HepG2 (cell line): ENCODE data around the gene PRR30. TPM values are rescaled to one million over a fixed set of nuclear protein-coding genes. Genes with fewer than 3 reads are reported as not detected.

Experiments used
- BCL6 ChIP-seq: IDR thresholded peaks from 2 replicates; pipeline ENCODE4 v1.6.1; 2016; ENCODE audit warnings: missing genetic modification reagents, missing compliant biosample characterization
- BRD4 ChIP-seq: sonication (generic); formaldehyde crosslinking; IDR thresholded peaks from 2 replicates; pipeline ENCODE4 v1.4.0; 2020; ENCODE audit warnings: missing genetic modification reagents
- HOMEZ ChIP-seq: IDR thresholded peaks from 2 replicates; pipeline ENCODE4 v1.6.1; 2016; ENCODE audit warnings: low read depth
- HOXD1 ChIP-seq: sonication (generic); formaldehyde crosslinking; IDR thresholded peaks from 2 replicates; pipeline ENCODE4 v1.5.0; 2020; ENCODE audit warnings: missing genetic modification reagents
- MLX ChIP-seq: IDR thresholded peaks from 2 replicates; pipeline ENCODE4 v1.6.1; 2016
- RXRB ChIP-seq: IDR thresholded peaks from 2 replicates; pipeline ENCODE4 v1.6.1; 2016; ENCODE audit warnings: borderline replicate concordance, missing genetic modification reagents, missing compliant biosample characterization
- SMAD9 ChIP-seq: sonication (generic); formaldehyde crosslinking; IDR thresholded peaks from 2 replicates; pipeline ENCODE4 v1.5.1; 2020; ENCODE audit warnings: mild to moderate bottlenecking, missing genetic modification reagents
- SNAI1 ChIP-seq: sonication (generic); formaldehyde crosslinking; IDR thresholded peaks from 2 replicates; pipeline ENCODE4 v1.5.0; 2020; ENCODE audit warnings: mild to moderate bottlenecking, missing genetic modification reagents, borderline replicate concordance
- SP4 ChIP-seq: sonication (generic); formaldehyde crosslinking; IDR thresholded peaks from 2 replicates; pipeline ENCODE4 v1.8.1; 2023; ENCODE audit warnings: mild to moderate bottlenecking, missing genetic modification reagents
- SUZ12 ChIP-seq: fragments of 150-350 bp; IDR thresholded peaks from 2 replicates; pipeline ENCODE4 v1.6.1; 2014; ENCODE audit warnings: low read depth, low read length
- SYNCRIP ChIP-seq: fragments of 200-400 bp; formaldehyde crosslinking; IDR thresholded peaks from 2 replicates; pipeline ENCODE4 v1.6.1; 2018; ENCODE audit warnings: mild to moderate bottlenecking, low read depth, low read length; ENCODE audit not compliant: insufficient read depth
- ZNF232 ChIP-seq: sonication (generic); formaldehyde crosslinking; IDR thresholded peaks from 2 replicates; pipeline ENCODE4 v1.4.0; 2020; ENCODE audit warnings: missing genetic modification reagents, borderline replicate concordance
- ZNF282 ChIP-seq: fragments of 450-650 bp; IDR thresholded peaks from 2 replicates; pipeline ENCODE4 v1.6.1; 2018; ENCODE audit not compliant: partially characterized antibody
- ZNF326 ChIP-seq: sonication (generic); formaldehyde crosslinking; IDR thresholded peaks from 2 replicates; pipeline ENCODE4 v1.4.0; 2020; ENCODE audit warnings: missing genetic modification reagents, borderline replicate concordance
- ZNF629 ChIP-seq: sonication (generic); formaldehyde crosslinking; conservative IDR thresholded peaks from 2 replicates; pipeline ENCODE4 v1.5.0; 2020; ENCODE audit warnings: missing genetic modification reagents
- ZNF773 ChIP-seq: sonication (generic); formaldehyde crosslinking; IDR thresholded peaks from 2 replicates; pipeline ENCODE4 v1.4.0; 2020; ENCODE audit warnings: missing genetic modification reagents, borderline replicate concordance
- ZNF839 ChIP-seq: sonication (generic); formaldehyde crosslinking; IDR thresholded peaks from 2 replicates; pipeline ENCODE4 v1.4.0; 2020; ENCODE audit warnings: missing genetic modification reagents, mild to moderate bottlenecking, borderline replicate concordance
- ZSCAN5A ChIP-seq: sonication (generic); formaldehyde crosslinking; IDR thresholded peaks from 2 replicates; pipeline ENCODE4 v1.8.0; 2022; ENCODE audit warnings: mild to moderate bottlenecking, missing genetic modification reagents, borderline replicate concordance
- polyA plus RNA-seq, 8 experiments: library from polyadenylated mRNA; depleted of rRNA in 3 of 8; stranded (reverse) in 7 of 8; unstranded in 1 of 8; fragments of >200 nt; fragmentation: Illumina TruSeq in 4 of 8; extraction: Trizol in 4 of 8; gene quantifications; 2 replicates each; pipeline versions ENCODE4 v1.2.1 to v1.2.3, GENCODE V29; 2011 to 2016; ENCODE audit warnings: low read depth in 4 of 8, missing spikeins in 1 of 8, mixed read lengths in 1 of 8; ENCODE audit not compliant: insufficient read depth in 1 of 8
- total RNA-seq, 5 experiments: library from RNA; depleted of rRNA; stranded (reverse); fragments of >200 nt; fragmentation: Illumina TruSeq; extraction: Trizol; gene quantifications; 2 replicates each; pipeline ENCODE4 v1.2.3, GENCODE V29; 2016; ENCODE audit warnings: low read depth in 1 of 5
- TF ChIP-seq, protein P1 (sequence below): IDR thresholded peaks from 2 replicates; pipeline ENCODE4 v1.6.1; 2016; ENCODE audit warnings: missing compliant biosample characterization, missing genetic modification reagents, borderline replicate concordance
- TF ChIP-seq, protein P2 (sequence below): sonication (generic); formaldehyde crosslinking; IDR thresholded peaks from 2 replicates; pipeline ENCODE4 v1.5.0; 2020; ENCODE audit warnings: missing genetic modification reagents
- TF ChIP-seq, protein P3 (sequence below): sonication (generic); formaldehyde crosslinking; conservative IDR thresholded peaks from 2 replicates; pipeline ENCODE4 v1.4.0; 2020; ENCODE audit warnings: missing genetic modification reagents
- TF ChIP-seq, protein P4 (sequence below): sonication (generic); formaldehyde crosslinking; IDR thresholded peaks from 2 replicates; pipeline ENCODE4 v1.8.0; 2023; ENCODE audit warnings: mild to moderate bottlenecking, missing genetic modification reagents

PRR30 gene
- total and polyA plus RNA-seq, 2 of the 13 experiments (the other 11 are each of a cell fraction or from before 2014, with no cell fraction given) = not detected

DNA sequence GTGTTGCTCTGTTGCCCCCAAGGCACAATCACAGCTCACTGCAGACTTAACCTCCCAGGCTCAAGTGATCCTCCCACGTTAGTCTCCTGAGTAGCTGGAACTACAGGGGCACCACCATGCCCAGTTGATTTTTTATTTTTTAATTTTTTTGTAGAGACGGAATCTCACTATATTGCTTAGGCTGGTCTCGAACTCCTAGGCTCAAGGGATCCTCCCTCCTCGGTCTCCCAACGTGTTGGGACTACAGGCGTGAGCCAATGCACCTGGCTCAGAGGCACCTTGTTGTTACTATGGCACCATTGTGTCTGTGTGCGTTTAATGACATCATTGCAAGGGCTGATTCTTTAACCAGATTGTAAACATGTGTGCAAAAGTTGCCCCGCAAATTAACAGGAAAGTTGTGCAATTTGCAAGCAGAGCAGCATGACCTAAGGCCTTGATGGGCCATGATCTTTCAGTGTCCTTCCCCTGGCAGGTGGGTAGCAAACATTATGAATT is 32.2 kb upstream of the PRR30 start (continued):
- TF ChIP-seq SNAI1 (CRISPR knock-in tag) (no peak), BRD4 (peak; percentile 74), SYNCRIP (no peak), RXRB (peak; percentile 97), ZNF232 (peak; percentile 76; the same call in 1 of the 2 replicates), ZNF282 (no peak), MLX (CRISPR knock-in tag) (peak; percentile 93), ZNF773 (no peak), BCL6 (CRISPR knock-in tag) (peak; percentile 75), ZNF839 (no peak), SMAD9 (0 out of 2 replicates have a peak, but pooled peaks have one; percentile 33), ZNF629 (CRISPR knock-in tag) (peak; percentile 35; the same call in 1 of the 2 replicates), HOXD1 (CRISPR knock-in tag) (peak; percentile 93), ZNF326 (CRISPR knock-in tag) (no peak), SP4 (peak; percentile 9; the same call in 1 of the 2 replicates), SUZ12 (no peak), HOMEZ (peak; percentile 95), ZSCAN5A (CRISPR knock-in tag) (no peak)
- TF ChIP-seq, protein P1, sequence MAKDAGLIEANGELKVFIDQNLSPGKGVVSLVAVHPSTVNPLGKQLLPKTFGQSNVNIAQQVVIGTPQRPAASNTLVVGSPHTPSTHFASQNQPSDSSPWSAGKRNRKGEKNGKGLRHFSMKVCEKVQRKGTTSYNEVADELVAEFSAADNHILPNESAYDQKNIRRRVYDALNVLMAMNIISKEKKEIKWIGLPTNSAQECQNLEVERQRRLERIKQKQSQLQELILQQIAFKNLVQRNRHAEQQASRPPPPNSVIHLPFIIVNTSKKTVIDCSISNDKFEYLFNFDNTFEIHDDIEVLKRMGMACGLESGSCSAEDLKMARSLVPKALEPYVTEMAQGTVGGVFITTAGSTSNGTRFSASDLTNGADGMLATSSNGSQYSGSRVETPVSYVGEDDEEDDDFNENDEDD (CRISPR knock-in tag) = peak; percentile 56; the same call in 1 of the 2 replicates
- TF ChIP-seq, protein P2, sequence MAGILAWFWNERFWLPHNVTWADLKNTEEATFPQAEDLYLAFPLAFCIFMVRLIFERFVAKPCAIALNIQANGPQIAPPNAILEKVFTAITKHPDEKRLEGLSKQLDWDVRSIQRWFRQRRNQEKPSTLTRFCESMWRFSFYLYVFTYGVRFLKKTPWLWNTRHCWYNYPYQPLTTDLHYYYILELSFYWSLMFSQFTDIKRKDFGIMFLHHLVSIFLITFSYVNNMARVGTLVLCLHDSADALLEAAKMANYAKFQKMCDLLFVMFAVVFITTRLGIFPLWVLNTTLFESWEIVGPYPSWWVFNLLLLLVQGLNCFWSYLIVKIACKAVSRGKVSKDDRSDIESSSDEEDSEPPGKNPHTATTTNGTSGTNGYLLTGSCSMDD (CRISPR knock-in tag) = no peak
- TF ChIP-seq, protein P3, sequence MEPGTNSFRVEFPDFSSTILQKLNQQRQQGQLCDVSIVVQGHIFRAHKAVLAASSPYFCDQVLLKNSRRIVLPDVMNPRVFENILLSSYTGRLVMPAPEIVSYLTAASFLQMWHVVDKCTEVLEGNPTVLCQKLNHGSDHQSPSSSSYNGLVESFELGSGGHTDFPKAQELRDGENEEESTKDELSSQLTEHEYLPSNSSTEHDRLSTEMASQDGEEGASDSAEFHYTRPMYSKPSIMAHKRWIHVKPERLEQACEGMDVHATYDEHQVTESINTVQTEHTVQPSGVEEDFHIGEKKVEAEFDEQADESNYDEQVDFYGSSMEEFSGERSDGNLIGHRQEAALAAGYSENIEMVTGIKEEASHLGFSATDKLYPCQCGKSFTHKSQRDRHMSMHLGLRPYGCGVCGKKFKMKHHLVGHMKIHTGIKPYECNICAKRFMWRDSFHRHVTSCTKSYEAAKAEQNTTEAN (CRISPR knock-in tag) = peak; percentile 97
- TF ChIP-seq, protein P4, sequence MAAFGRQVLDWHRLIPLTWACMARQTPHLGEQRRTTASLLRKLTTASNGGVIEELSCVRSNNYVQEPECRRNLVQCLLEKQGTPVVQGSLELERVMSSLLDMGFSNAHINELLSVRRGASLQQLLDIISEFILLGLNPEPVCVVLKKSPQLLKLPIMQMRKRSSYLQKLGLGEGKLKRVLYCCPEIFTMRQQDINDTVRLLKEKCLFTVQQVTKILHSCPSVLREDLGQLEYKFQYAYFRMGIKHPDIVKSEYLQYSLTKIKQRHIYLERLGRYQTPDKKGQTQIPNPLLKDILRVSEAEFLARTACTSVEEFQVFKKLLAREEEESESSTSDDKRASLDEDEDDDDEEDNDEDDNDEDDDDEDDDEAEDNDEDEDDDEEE = peak; percentile 67; the same call in 1 of the 2 replicates
